ENCODE data around the gene PLEK.

- TF ChIP-seq POLR2A (IDR thresholded peaks at IDR 0.05; ENCODE audit: low read depth, low read length) (no peak), CTCF (IDR thresholded peaks at IDR 0.05; ENCODE audit: extremely low read depth in 1 of 2, insufficient read depth in 1 of 2, low read depth in 1 of 2, low read length in 2 of 2) (no peak), POLR2AphosphoS5 (IDR thresholded peaks at IDR 0.05; ENCODE audit: insufficient read depth, low read depth, low read length) (no peak), EZH2 (IDR thresholded peaks at IDR 0.05; ENCODE audit: borderline replicate concordance, low read depth, low read length, severe bottlenecking) (no peak), MYC (IDR thresholded peaks at IDR 0.05; ENCODE audit: low read depth, low read length) (no peak), MAX (IDR thresholded peaks at IDR 0.05; ENCODE audit: insufficient read depth, insufficient read length) (no peak), GATA2 (IDR thresholded peaks at IDR 0.05; ENCODE audit: insufficient read depth, insufficient read length, low read depth, low read length) (no peak), FOS (IDR thresholded peaks at IDR 0.05; ENCODE audit: borderline replicate concordance, insufficient read depth, low read length) (no peak)
Measured at GRCh38 chr2:68375582-68375981, 10.5 kb downstream of the PLEK start.
